BE2C (cell line): ENCODE results near the gene DOCK2.
"Not testable (repeated sequence)": the region's sequence is repeated elsewhere in the genome, so short reads cannot be mapped to it uniquely, and the experiment has no call there.

Experiments used
- DNase-seq: peaks from one replicate; pipeline ENCODE4 v3.0.0-alpha.2; 2020
- H3K27me3 ChIP-seq: fragments of 250-450 bp; sonication (Bioruptor Pico); 2 replicates; pipeline ENCODE4 v1.5.1; 2020; ENCODE audit warnings: mild to moderate bottlenecking
- H3K36me3 ChIP-seq: fragments of 250-450 bp; sonication (Bioruptor Pico); 2 replicates; pipeline ENCODE4 v1.5.1; 2020; ENCODE audit warnings: mild to moderate bottlenecking
- H3K4me1 ChIP-seq: fragments of 250-450 bp; sonication (Bioruptor Pico); 2 replicates; pipeline ENCODE4 v1.5.1; 2020
- H3K4me3 ChIP-seq: 2 replicates; pipeline ENCODE4 v1.5.1; 2011; ENCODE audit warnings: low read depth, low read length
- H3K9me3 ChIP-seq: fragments of 250-450 bp; sonication (Bioruptor Pico); 2 replicates; pipeline ENCODE4 v1.5.1; 2020
- CTCF ChIP-seq: IDR thresholded peaks from 2 replicates; pipeline ENCODE4 v1.5.1; 2012; ENCODE audit warnings: mild to moderate bottlenecking, low read depth, low read length

DOCK2 gene

GRCh38 chr5:169719360-169720314 is 82.6 kb downstream of the DOCK2 start:
- Histone ChIP-seq H3K4me1 (no peaks in the 10 kb centered on the region), H3K27me3 (no peaks in the 10 kb centered on the region; the same call in 1 of the 2 replicates), H3K9me3 (no peaks in the 10 kb centered on the region), H3K36me3 (no peaks in the 10 kb centered on the region), H3K4me3 (no peak overlapping the region)
- DNase-seq = no peak
- no peak for TF ChIP-seq CTCF

- Histone ChIP-seq H3K27me3 (no peaks in the 10 kb centered on the region; the same call in 1 of the 2 replicates), H3K36me3 (no peaks in the 10 kb centered on the region), H3K4me3 (no peak overlapping the region), H3K4me1 (no peaks in the 10 kb centered on the region), H3K9me3 (no peaks in the 10 kb centered on the region)
- no peak for DNase-seq
- TF ChIP-seq CTCF = no peak
Measured at GRCh38 chr5:169721771-169722170, 84.7 kb downstream of the DOCK2 start.

GRCh38 chr5:169723103-169723831 is 86.2 kb downstream of the DOCK2 start:
- DNase-seq = no peak
- H3K9me3 ChIP-seq = no peaks in the 10 kb centered on the region
- H3K27me3 ChIP-seq = no peaks in the 10 kb centered on the region; the same call in 1 of the 2 replicates
- H3K36me3 ChIP-seq = no peaks in the 10 kb centered on the region
- no peak overlapping the region for H3K4me3 ChIP-seq
- TF ChIP-seq CTCF = no peak
- no peaks in the 10 kb centered on the region for H3K4me1 ChIP-seq

GRCh38 chr5:169724303-169725087 is 87.4 kb downstream of the DOCK2 start:
- no peak for DNase-seq
- Histone ChIP-seq H3K9me3 (no peaks in the 10 kb centered on the region), H3K27me3 (no peaks in the 10 kb centered on the region; the same call in 1 of the 2 replicates), H3K4me1 (no peaks in the 10 kb centered on the region), H3K36me3 (no peaks in the 10 kb centered on the region), H3K4me3 (no peak overlapping the region)
- no peak for TF ChIP-seq CTCF

- not testable (repeated sequence) for H3K36me3 ChIP-seq
Measured at GRCh38 chr5:169725665-169726064, 88.6 kb downstream of the DOCK2 start.

GRCh38 chr5:169728418-169728817 is 91.3 kb downstream of the DOCK2 start:
- no peak for DNase-seq
- TF ChIP-seq CTCF = no peak
- Histone ChIP-seq H3K27me3 (no peaks in the 10 kb centered on the region), H3K9me3 (no peaks in the 10 kb centered on the region), H3K36me3 (no peaks in the 10 kb centered on the region), H3K4me3 (no peak overlapping the region), H3K4me1 (no peaks in the 10 kb centered on the region)

More at GRCh38 chr5:169725665-169726064, 88.6 kb downstream of the DOCK2 start:
- not testable (repeated sequence) for DNase-seq, H3K4me1 ChIP-seq, H3K27me3 ChIP-seq, H3K4me3 ChIP-seq, H3K9me3 ChIP-seq
